Measurements from ENCODE around the gene CNOT6.
"Not testable (repeated sequence)": the region's sequence is repeated elsewhere in the genome, so short reads cannot be mapped to it uniquely, and the experiment has no call there.

CNOT6 gene

DNA sequence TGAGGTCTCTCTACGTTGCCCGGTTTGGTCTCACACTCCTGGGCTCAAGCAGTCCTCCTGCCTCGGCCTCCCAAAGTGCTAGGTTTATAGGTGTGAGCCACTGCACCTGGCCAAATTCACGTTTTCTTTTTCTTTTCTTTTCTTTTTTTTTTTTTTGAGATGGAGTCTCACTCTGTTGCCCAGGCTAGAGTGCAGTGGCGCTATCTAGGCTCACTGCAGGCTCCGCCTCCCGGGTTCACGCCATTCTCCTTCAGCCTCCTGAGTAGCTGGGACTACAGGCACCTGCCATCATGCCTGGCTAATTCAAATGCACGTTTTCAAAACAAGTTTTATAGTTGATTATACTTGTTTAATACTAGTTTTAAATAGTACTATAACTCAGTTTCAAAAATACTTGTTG, 6.1 kb downstream of the CNOT6 start:
- in situ Hi-C loops (cut with MboI; ENCODE audit: low pct_unique_long_range_greater_than_20kb, low sequenced_read_pairs); DNase-seq: not testable (repeated sequence)

- in situ Hi-C loops (cut with MboI; ENCODE audit: low pct_unique_long_range_greater_than_20kb, low sequenced_read_pairs), result no loop called here
- no peak for DNase-seq
These were observed 13.5 kb downstream of the CNOT6 start for GRCh38 chr5:180507661-180508060.

DNA sequence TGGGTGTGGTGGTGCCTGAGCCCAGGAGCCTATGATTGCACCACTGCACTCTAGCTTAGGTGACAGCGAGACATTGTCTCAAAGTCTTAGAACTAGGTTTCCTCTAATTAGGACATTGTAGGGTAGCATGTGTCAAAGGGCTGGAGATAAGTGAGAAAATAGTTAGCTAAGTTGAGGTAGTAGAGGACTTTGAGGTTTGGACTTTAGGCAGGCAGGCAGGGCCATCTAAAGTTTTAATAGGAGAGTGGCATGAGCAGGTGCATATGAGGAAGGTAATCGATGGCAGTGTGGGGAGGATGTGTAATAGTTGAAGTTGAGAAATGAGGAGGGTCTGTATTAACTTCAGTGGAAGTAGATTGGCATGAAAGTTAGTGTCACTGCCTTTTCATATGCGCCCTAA, 21.1 kb downstream of the CNOT6 start:
- in situ Hi-C loops (cut with MboI; ENCODE audit: low pct_unique_long_range_greater_than_20kb, low sequenced_read_pairs), result no loop called here
- DNase-seq, result no peak

GRCh38 chr5:180515974-180516373, 21.8 kb downstream of the CNOT6 start:
- in situ Hi-C loops (cut with MboI; ENCODE audit: low pct_unique_long_range_greater_than_20kb, low sequenced_read_pairs); DNase-seq: not testable (repeated sequence)

DNA sequence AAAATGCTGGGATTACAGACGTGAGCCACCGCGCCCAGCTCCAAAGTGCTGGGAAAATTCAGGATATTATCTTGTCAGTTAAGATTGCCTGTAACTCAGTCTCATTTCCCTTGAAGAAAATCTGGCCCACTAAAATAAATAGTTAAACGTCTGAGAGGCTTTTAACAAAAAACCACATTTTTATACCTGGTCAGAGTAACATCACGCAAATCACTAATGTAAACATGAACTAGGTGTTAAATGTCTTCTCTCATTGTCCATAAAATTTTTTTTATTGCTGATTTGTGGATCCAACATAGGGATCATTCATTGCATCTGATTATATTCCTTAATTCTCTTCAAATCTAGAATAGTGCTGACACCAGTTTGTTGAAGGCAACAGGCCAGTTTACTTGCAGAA, 22.3 kb downstream of the CNOT6 start:
- DNase-seq, result no peak
- in situ Hi-C loops (cut with MboI; ENCODE audit: low pct_unique_long_range_greater_than_20kb, low sequenced_read_pairs), result no loop called here

DNA sequence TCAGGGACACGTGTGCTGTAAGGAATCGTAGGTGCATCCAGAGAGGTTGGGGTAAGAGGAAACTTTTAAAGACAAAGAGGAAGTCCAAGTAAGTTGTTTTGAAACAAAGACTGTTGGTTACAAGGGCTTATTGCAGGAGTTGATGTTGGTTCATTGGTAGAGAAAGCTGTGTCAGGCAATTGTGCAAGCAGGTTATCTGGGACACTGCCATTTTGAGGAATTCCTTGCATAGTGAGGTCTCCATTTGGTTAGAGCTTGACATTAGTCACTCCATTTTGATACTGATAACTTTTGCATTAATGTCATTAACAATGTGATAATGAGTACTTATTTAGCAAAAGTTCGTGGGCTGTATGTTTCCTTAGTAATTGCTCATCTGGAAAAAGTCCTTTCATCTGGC, 24.9 kb downstream of the CNOT6 start:
- in situ Hi-C loops (cut with MboI; ENCODE audit: low pct_unique_long_range_greater_than_20kb, low sequenced_read_pairs), result no loop called here
- peak; percentile 77 for DNase-seq

DNA sequence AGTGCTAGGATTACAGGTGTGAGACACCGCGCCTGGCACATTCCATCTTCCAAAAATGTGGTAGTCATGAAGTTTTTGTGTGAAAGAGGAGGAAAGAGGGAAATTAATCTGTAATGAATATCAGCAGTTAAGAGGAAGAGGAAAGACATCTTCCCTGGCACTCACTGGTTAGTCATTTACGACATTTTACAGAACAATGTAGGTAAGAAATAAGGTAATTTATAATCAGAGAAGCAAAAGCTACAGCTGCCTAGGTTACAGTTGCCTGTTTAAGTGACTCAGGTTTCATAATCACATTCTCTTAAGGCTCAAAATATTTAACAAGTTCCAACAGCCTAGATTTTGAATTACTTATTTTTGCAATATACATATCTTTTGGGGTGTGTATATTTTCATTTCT, 26.9 kb downstream of the CNOT6 start:
- no peak for DNase-seq
- in situ Hi-C loops (cut with MboI; ENCODE audit: low pct_unique_long_range_greater_than_20kb, low sequenced_read_pairs), result no loop called here

DNA sequence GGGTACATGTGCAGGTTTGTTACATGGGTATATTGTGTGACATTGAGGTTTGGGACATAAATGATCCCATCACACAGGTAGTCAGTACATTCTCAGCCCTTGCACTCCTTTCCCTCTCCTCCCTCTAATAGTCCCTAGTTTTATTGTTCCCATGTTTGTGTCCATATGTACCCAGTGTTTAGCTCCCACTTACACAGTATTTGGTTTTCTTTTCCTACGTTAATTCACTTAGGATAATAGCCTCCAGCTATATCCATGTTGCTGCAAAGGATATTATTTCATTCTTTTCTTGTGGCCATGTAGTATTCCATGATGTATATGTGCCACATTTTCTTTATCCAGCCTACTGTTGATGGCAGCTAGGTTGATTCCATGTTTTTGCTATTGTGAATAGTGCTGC, 27.4 kb downstream of the CNOT6 start:
- in situ Hi-C loops (cut with MboI; ENCODE audit: low pct_unique_long_range_greater_than_20kb, low sequenced_read_pairs), result no loop called here

GRCh38 chr5:180522330-180522729, 28.2 kb downstream of the CNOT6 start:
- peak; percentile 23 for DNase-seq
- in situ Hi-C loops (cut with MboI; ENCODE audit: low pct_unique_long_range_greater_than_20kb, low sequenced_read_pairs), result no loop called here

More for the DNA sequence above, 27.4 kb downstream of the CNOT6 start:
- DNase-seq, result no peak

GRCh38 chr5:180523629-180524466, 29.7 kb downstream of the CNOT6 start:
- in situ Hi-C loops (cut with MboI; ENCODE audit: low pct_unique_long_range_greater_than_20kb, low sequenced_read_pairs), result no loop called here
- DNase-seq, result no peak

- no peak for DNase-seq
- in situ Hi-C loops (cut with MboI; ENCODE audit: low pct_unique_long_range_greater_than_20kb, low sequenced_read_pairs), result no loop called here
These were observed 31.2 kb downstream of the CNOT6 start for GRCh38 chr5:180525399-180525798.

- in situ Hi-C loops (cut with MboI; ENCODE audit: low pct_unique_long_range_greater_than_20kb, low sequenced_read_pairs), result no loop called here
- DNase-seq, result no peak
These were observed 32.1 kb downstream of the CNOT6 start for GRCh38 chr5:180526269-180526668.

DNA sequence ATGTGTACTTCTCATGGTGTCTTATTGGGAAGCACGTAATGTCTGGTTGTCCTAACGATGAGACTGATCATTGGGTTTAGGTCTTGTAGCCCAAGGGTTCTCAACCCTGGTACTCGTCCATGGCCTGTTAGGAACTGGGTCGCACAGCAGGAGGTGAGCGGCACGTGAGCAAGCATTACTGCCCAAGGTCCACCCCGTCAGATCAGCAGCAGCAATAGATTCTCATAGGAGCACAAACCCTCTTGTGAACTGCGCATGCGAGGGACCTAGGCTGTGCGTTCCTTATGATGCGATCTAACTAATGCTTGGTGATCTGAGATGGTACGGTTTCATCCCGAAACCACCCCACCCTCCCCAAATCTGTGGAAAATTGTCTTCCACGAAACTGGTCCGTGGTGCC, 33.5 kb downstream of the CNOT6 start:
- in situ Hi-C loops (cut with MboI; ENCODE audit: low pct_unique_long_range_greater_than_20kb, low sequenced_read_pairs), result no loop called here

DNA sequence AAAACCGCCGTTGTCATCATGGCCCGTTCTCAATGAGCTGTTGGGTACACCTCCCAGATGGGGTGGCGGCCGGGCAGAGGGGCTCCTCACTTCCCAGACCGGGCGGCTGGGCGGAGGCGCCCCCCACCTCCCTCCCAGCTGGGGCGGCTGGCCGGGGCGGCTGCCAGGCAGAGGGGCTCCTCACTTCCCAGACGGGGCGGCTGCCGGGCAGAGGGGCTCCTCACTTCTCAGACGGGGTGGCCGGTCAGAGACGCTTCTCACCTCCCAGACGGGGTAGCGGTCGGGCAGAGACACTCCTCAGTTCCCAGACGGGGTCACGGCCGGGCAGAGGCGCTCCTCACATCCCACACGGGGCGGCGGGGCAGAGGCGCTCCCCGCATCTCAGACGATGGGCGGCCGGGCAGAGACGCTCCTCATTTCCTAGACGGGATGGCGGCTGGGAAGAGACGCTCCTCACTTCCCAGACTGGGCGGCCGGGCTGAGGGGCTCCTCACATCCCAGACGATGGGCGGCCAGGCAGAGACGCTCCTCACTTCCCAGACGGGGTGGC, 36.9 kb downstream of the CNOT6 start:
- in situ Hi-C loops (cut with MboI; ENCODE audit: low pct_unique_long_range_greater_than_20kb, low sequenced_read_pairs); DNase-seq: not testable (repeated sequence)

More for the DNA sequence above, 33.5 kb downstream of the CNOT6 start:
- no peak for DNase-seq

DNA sequence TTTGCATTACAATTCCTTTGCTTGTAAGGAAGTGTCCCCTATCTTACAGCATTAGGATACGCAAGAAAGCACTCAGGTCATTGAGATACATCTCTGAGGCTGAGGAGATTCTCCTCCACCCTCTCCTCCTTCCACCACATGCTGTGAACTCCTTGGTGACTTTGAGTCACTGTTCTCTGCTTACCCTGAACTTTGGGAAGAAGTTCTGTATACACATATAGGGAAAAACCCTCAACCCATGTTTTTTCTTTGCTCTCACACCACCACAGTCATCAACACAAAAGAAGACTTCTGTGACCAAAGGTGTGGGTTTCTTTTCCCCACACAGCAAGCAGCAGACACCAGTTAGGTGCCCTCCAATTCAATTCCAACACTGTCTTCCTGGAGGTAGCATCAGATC, 38.1 kb downstream of the CNOT6 start:
- in situ Hi-C loops (cut with MboI; ENCODE audit: low pct_unique_long_range_greater_than_20kb, low sequenced_read_pairs), result no loop called here
- DNase-seq, result no peak

DNA sequence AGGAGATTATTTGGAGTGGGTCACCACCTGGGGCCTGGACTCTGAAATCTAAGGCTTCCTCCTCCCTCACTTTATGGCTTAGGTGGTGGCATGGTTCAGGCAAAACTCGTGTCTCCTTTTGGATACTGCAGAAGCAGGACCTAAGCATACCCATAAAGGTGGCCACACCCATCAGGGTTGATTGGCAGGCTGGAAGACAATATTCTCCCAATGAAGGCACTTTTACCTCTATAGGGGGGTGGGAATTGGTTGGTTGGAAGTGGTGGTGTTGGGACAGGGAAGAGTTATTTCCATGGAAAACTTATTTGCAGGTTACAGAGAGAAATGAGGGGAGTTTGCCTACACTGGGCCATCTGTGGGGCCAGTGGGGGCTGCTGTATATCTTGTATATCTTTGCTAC, 39.7 kb downstream of the CNOT6 start:
- in situ Hi-C loops (cut with MboI; ENCODE audit: low pct_unique_long_range_greater_than_20kb, low sequenced_read_pairs), result no loop called here
- no peak for DNase-seq

DNA sequence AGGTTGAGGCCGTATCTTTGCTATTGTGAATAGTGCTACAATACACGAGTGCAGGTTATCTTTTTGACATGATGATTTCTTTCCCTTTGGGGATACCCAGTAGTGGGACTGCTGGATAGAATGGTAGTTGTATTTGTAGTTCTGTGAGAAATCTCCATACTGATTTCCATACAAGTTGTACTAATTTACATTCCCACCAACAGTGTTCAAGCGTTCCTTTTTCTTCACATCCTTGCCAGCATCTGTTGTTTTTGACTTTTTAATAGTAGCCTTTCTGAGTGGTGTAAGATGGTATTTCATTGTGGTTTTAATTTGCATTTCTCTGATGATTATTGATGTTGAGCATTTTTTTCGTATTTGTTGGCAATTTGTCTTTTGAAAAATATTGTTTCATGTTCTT, 41.4 kb downstream of the CNOT6 start:
- in situ Hi-C loops (cut with MboI; ENCODE audit: low pct_unique_long_range_greater_than_20kb, low sequenced_read_pairs), result no loop called here
- no peak for DNase-seq

DNA sequence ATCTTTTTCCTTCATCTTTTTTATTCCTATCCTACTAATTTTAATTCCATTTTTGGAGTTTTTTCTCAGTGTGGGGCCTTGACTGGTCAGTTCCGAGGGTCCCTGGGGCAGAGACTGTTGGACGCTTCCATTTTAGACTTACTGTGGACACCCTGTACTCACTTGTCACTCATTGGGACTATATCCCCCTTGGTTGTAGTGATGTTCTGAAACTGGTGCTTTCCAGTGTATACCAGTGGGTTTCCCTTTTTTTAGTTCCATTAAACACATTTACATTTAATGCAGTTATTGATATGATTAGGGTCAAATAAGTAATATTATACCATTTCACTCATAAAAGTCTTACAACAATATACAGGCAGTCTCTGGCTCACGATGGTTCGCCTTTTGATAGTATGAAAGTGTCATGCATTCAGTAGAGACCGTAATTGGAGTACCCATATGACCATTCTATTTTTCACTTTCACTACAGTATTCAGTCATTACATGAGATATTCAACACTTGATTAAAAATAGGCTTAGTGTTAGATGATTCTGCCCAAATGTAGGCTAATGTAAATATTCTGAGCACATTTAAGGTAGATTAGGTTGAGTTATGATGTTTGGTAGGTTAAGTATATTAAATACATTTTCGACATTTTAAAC, 46.0 kb downstream of the CNOT6 start:
- in situ Hi-C loops (cut with MboI; ENCODE audit: low pct_unique_long_range_greater_than_20kb, low sequenced_read_pairs), result no loop called here
- DNase-seq, result no peak

DNA sequence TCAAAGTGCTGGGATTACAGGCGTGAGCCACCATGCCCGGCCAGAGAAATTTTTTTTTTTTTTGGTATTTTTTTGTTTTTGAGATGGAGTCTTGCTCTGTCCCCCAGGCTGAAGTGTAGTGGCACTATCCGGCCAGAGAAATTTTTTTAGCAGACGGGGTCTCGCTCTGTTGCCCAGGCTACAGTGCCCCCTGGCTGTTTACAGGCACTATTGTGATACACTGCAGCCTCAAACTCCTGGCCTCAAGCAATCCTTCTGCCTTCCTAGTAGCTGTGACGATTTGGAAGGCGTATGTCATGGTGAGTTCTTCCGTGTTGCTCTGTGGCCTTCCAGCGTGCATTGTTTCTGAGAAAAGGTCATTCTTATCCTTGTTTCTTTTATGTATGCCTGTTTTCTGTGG, 47.5 kb downstream of the CNOT6 start:
- no peak for DNase-seq
- in situ Hi-C loops (cut with MboI; ENCODE audit: low pct_unique_long_range_greater_than_20kb, low sequenced_read_pairs), result no loop called here

GRCh38 chr5:180545248-180545647, 51.1 kb downstream of the CNOT6 start:
- DNase-seq, result no peak
- in situ Hi-C loops (cut with MboI; ENCODE audit: low pct_unique_long_range_greater_than_20kb, low sequenced_read_pairs), result no loop called here

All from KBM-7 (cell line).